ENCODE measurements around the gene MMP20. TPM values are rescaled to one million over a fixed set of nuclear protein-coding genes. Genes with fewer than 3 reads are reported as not detected.

The MMP20 gene
- total and polyA plus RNA-seq, 2 of the 13 experiments (the other 11 are each of a cell fraction or from before 2014, with no cell fraction given), result 0.05 TPM; not detected in 1

GRCh38 chr11:102603091-102603490 is 22.0 kb downstream of the MMP20 start (continued):
- TF ChIP-seq ZBTB43 (CRISPR knock-in tag; conservative IDR thresholded peaks at IDR 0.05), result no peak
- TF ChIP-seq MIER2 (CRISPR knock-in tag; IDR thresholded peaks at IDR 0.05), result peak; percentile 79
- TF ChIP-seq ZNF891 (CRISPR knock-in tag; IDR thresholded peaks at IDR 0.05), result no peak
- TF ChIP-seq ZNF234 (CRISPR knock-in tag; conservative IDR thresholded peaks at IDR 0.05), result no peak
- no peak for TF ChIP-seq PBX3 (CRISPR knock-in tag; IDR thresholded peaks at IDR 0.05; ENCODE audit: borderline replicate concordance)
- no peak for TF ChIP-seq ZNF276 (CRISPR knock-in tag; IDR thresholded peaks at IDR 0.05; ENCODE audit: low read depth)
- no peak for TF ChIP-seq ZNF646 (CRISPR knock-in tag; IDR thresholded peaks at IDR 0.05)
- no peak for TF ChIP-seq ZBTB21 (CRISPR knock-in tag; IDR thresholded peaks at IDR 0.05)
- TF ChIP-seq POLR2A (IDR thresholded peaks at IDR 0.05; ENCODE audit: insufficient read depth in 1 of 2, low read depth in 2 of 2, low read length in 2 of 2), result peak in 1 of 2 experiments; percentile 65; a peak in 2 of 4 replicates
- no peak for TF ChIP-seq HBP1 (CRISPR knock-in tag; IDR thresholded peaks at IDR 0.05; ENCODE audit: low read depth)
- TF ChIP-seq ZBTB34 (CRISPR knock-in tag; IDR thresholded peaks at IDR 0.05), result peak; percentile 70; the same call in 1 of the 2 replicates
- TF ChIP-seq NR0B2 (CRISPR knock-in tag; IDR thresholded peaks at IDR 0.05), result no peak
- TF ChIP-seq IKZF4 (CRISPR knock-in tag; IDR thresholded peaks at IDR 0.05; ENCODE audit: borderline replicate concordance, low read depth, not compliant biosample characterization), result no peak

All from HepG2 (cell line).